Esophagus muscularis mucosa (tissue), 4 donors: ENCODE data around the gene ZBTB22.
A peak's percentile ranks its signal among the peaks of the same experiment; 100 is the strongest.

Experiments
- EP300 ChIP-seq: sonication (generic); formaldehyde crosslinking; IDR thresholded peaks from one replicate; pipeline ENCODE4 v1.6.1; 2017; ENCODE audit warnings: antibody characterized with exemption
- POLR2A ChIP-seq: fragments of 450-650 bp; IDR thresholded peaks from one replicate; pipeline ENCODE4 v1.6.1; 2017; ENCODE audit warnings: antibody characterized with exemption, moderate library complexity, mild to moderate bottlenecking, low read depth
- POLR2AphosphoS5 ChIP-seq, 2 donors: sonication (generic); formaldehyde crosslinking; IDR thresholded peaks; one replicate each; pipeline ENCODE4 v1.6.1; 2017; ENCODE audit warnings: antibody characterized with exemption in 2 of 2
- TF ChIP-seq, protein P1 (sequence below), 3 experiments: fragments of 200-600 bp in 2 of 3; fragments of 450-650 bp in 1 of 3; sonication (generic) in 2 of 3; IDR thresholded peaks; one replicate each; pipeline ENCODE4 v1.5.1; 2017 to 2019; ENCODE audit warnings: antibody characterized with exemption in 3 of 3, mild to moderate bottlenecking in 2 of 3, moderate library complexity in 1 of 3

DNA sequence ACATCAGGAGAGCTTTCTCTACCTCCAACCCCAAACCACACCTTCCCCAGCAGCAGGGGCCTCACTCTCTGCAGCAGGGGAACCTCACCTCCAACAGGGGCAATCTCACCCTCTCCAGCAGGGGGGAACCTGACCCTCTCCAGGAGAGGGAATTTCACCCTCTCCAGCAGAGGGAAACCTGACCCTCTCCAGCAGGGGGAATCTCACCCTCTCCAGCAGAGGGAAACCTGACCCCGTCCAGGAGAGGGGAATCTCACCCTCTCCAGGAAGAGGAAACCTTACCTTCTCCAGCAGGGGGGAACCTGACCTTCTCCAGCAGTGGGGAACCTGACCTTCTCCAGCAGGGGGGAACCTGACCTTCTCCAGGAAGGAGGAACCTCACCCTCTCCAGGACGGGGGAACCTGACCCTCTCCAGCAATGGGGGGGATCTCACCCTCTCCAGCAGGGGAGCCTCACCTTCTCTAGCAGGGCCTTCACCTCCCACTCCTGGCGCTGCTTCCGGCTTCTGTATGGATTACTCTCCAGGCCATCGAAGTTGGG, 37.5 kb downstream of the ZBTB22 start:
- TF ChIP-seq, protein P1, sequence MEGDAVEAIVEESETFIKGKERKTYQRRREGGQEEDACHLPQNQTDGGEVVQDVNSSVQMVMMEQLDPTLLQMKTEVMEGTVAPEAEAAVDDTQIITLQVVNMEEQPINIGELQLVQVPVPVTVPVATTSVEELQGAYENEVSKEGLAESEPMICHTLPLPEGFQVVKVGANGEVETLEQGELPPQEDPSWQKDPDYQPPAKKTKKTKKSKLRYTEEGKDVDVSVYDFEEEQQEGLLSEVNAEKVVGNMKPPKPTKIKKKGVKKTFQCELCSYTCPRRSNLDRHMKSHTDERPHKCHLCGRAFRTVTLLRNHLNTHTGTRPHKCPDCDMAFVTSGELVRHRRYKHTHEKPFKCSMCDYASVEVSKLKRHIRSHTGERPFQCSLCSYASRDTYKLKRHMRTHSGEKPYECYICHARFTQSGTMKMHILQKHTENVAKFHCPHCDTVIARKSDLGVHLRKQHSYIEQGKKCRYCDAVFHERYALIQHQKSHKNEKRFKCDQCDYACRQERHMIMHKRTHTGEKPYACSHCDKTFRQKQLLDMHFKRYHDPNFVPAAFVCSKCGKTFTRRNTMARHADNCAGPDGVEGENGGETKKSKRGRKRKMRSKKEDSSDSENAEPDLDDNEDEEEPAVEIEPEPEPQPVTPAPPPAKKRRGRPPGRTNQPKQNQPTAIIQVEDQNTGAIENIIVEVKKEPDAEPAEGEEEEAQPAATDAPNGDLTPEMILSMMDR (IDR thresholded peaks at IDR 0.05) = peak; percentile 11 to 40 (median 17)
- TF ChIP-seq POLR2A = no peak
- no peak for TF ChIP-seq POLR2AphosphoS5 (IDR thresholded peaks at IDR 0.05)
- no peak for TF ChIP-seq EP300
